Neural progenitor cell (in vitro differentiated cells): ENCODE measurements around the gene P3H3.

Experiments used
- EZH2 ChIP-seq: fragments of 200-600 bp; sonication (generic); IDR thresholded peaks from 2 replicates; pipeline ENCODE4 v1.6.1; 2017; ENCODE audit warnings: antibody characterized with exemption, mild to moderate bottlenecking, moderate library complexity
- EZH2phosphoT487 ChIP-seq: fragments of 200-600 bp; sonication (generic); IDR thresholded peaks from 2 replicates; pipeline ENCODE4 v1.6.1; 2017; ENCODE audit warnings: antibody characterized with exemption

DNA sequence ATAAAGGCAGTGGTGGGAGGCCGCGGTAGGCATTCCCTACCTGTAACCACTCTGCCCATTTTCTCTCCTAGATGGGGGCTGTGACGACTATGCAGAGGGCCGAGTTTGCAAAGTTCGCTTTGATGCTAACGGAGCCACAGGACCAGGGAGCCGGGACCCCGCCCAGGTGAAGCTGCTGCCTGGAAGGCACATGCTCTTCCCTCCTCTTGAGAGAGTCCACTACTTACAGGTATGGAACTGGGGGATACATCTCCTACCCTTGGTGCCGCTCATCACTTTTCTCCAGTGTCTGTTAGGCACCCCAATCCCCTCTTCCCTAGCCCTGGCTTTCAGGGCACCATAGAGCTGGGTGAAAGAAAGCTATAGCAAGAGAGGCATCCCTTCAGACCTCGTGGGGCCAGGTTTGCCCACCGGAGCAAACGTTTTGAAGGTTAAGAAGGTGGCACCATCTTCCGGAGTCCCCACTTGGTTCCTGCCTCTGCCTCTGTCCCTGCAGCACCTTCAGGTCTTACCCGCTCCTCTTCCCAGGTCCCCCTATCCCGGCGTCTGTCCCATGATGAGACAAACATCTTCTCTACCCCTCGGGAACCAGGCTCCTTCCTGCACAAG is 2.0 kb upstream of the P3H3 start:
- TF ChIP-seq EZH2phosphoT487 = no peak
- no peak for TF ChIP-seq EZH2
